HL-60/S4 treated with retinoic acid at 250 ng/mL for 4 days and 3 days (cell line): ENCODE data around the gene KLK3.
"Not testable (repeated sequence)": the region's sequence is repeated elsewhere in the genome, so short reads cannot be mapped to it uniquely, and the experiment has no call there.

Source experiments
- in situ Hi-C: fragments of 300-500 bp; cut with MboI; formaldehyde crosslinking; loops from 2 replicates; pipeline ENCODE4 v1.7.0; 2022; ENCODE audit warnings: low sequenced_read_pairs

Gene KLK3

GRCh38 chr19:50859849-50860248 is 5.1 kb downstream of the KLK3 start:
- in situ Hi-C loops, result no loop called here

GRCh38 chr19:50861010-50861409 is 6.3 kb downstream of the KLK3 start:
- in situ Hi-C loops, result no loop called here

- in situ Hi-C loops, result no loop called here
Observed at GRCh38 chr19:50861496-50862286, 7.0 kb downstream of the KLK3 start.

GRCh38 chr19:50869479-50869878 is 14.8 kb downstream of the KLK3 start:
- in situ Hi-C loops, result no loop called here

GRCh38 chr19:50870417-50871089 is 15.8 kb downstream of the KLK3 start:
- in situ Hi-C loops, result no loop called here

GRCh38 chr19:50873056-50873455 is 18.3 kb downstream of the KLK3 start, which contains the start of gene KLK2:
KLK2 (plus strand) TSS chr19:50873439; CDS start chr19:50873474, 35 bp downstream.
- in situ Hi-C loops, result no loop called here

- in situ Hi-C loops, result no loop called here
Observed at GRCh38 chr19:50874211-50874610, 19.5 kb downstream of the KLK3 start.

- in situ Hi-C loops, result no loop called here
Observed at GRCh38 chr19:50875795-50876422, 21.2 kb downstream of the KLK3 start.

GRCh38 chr19:50876456-50876855 is 21.7 kb downstream of the KLK3 start:
- in situ Hi-C loops, result no loop called here

- in situ Hi-C loops, result no loop called here
Observed at GRCh38 chr19:50877338-50877737, 22.6 kb downstream of the KLK3 start.

- in situ Hi-C loops, result no loop called here
Observed at GRCh38 chr19:50878851-50879250, 24.1 kb downstream of the KLK3 start.

- in situ Hi-C loops, result no loop called here
Observed at GRCh38 chr19:50880241-50880640, 25.5 kb downstream of the KLK3 start.

GRCh38 chr19:50882188-50882587 is 27.5 kb downstream of the KLK3 start:
- in situ Hi-C loops, result no loop called here

- in situ Hi-C loops, result no loop called here
Observed at GRCh38 chr19:50889638-50890037, 34.9 kb downstream of the KLK3 start.

- in situ Hi-C loops, result no loop called here
Observed at GRCh38 chr19:50890422-50891252, 35.9 kb downstream of the KLK3 start.

- in situ Hi-C loops, result no loop called here
Observed at GRCh38 chr19:50891253-50891625, 36.5 kb downstream of the KLK3 start.

- in situ Hi-C loops, result no loop called here
Observed at GRCh38 chr19:50893047-50893736, 38.5 kb downstream of the KLK3 start.

GRCh38 chr19:50894478-50895356 is 40.0 kb downstream of the KLK3 start:
- in situ Hi-C loops, result no loop called here

- in situ Hi-C loops, result not testable (repeated sequence)
Observed at GRCh38 chr19:50896089-50896590, 41.4 kb downstream of the KLK3 start.
